DND-41 (cell line): ENCODE data around the gene HNRNPA2B1.

ENCODE experiments used
- ATAC-seq: fragments of 200-7000 bp; cut with Tn5 transposase; 3 replicates; pipeline ENCODE4 v1.9.1; 2021; ENCODE audit warnings: low read depth; ENCODE audit not compliant: insufficient read depth
- DNase-seq: peaks from one replicate; pipeline ENCODE4 v3.0.0-alpha.2; 2020
- H2AFZ ChIP-seq: 2 replicates; pipeline ENCODE4 v1.6.0; 2012; ENCODE audit warnings: low read depth, low read length
- H3K27ac ChIP-seq: 2 replicates; pipeline ENCODE4 v1.5.1; 2012; ENCODE audit warnings: low read length, inconsistent platforms
- H3K27me3 ChIP-seq: fragments of 200-600 bp; sonication (generic); 2 replicates; pipeline ENCODE4 v1.6.0; 2012; ENCODE audit warnings: low read length, mild to moderate bottlenecking, inconsistent platforms; ENCODE audit not compliant: insufficient read depth, poor library complexity
- H3K36me3 ChIP-seq: 2 replicates; pipeline ENCODE4 v1.5.1; 2012; ENCODE audit warnings: low read length, inconsistent platforms; ENCODE audit not compliant: insufficient read depth
- H3K4me1 ChIP-seq: 2 replicates; pipeline ENCODE4 v1.5.1; 2012; ENCODE audit warnings: mild to moderate bottlenecking, low read length; ENCODE audit not compliant: insufficient read depth
- H3K4me2 ChIP-seq: 2 replicates; pipeline ENCODE4 v1.6.0; 2012; ENCODE audit warnings: mild to moderate bottlenecking, moderate library complexity, low read length, inconsistent platforms; ENCODE audit not compliant: insufficient read depth
- H3K4me3 ChIP-seq, 2 experiments: fragments of 200-600 bp in 1 of 2; shearing (Covaris generic) in 1 of 2; 2 replicates each; pipeline ENCODE4 v1.5.1; 2012 to 2016; ENCODE audit warnings: inconsistent platforms in 2 of 2, low read length in 2 of 2, mild to moderate bottlenecking in 2 of 2, low read depth in 1 of 2, moderate library complexity in 1 of 2
- H3K79me2 ChIP-seq: 2 replicates; pipeline ENCODE4 v1.6.0; 2012; ENCODE audit warnings: low read length, inconsistent platforms; ENCODE audit not compliant: insufficient read depth
- H3K9ac ChIP-seq: 2 replicates; pipeline ENCODE4 v1.6.0; 2012; ENCODE audit warnings: low read depth, mild to moderate bottlenecking, inconsistent platforms, low read length, moderate library complexity
- H3K9me3 ChIP-seq: 2 replicates; pipeline ENCODE4 v1.5.1; 2012; ENCODE audit warnings: low read length, moderate library complexity, mild to moderate bottlenecking, inconsistent platforms; ENCODE audit not compliant: insufficient read depth, severe bottlenecking
- H4K20me1 ChIP-seq: 2 replicates; pipeline ENCODE4 v1.6.0; 2012; ENCODE audit warnings: low read length; ENCODE audit not compliant: insufficient read depth
- EZH2 ChIP-seq: IDR thresholded peaks from 3 replicates; pipeline ENCODE4 v1.6.1; 2012; ENCODE audit warnings: borderline replicate concordance, low read depth, mild to moderate bottlenecking, moderate library complexity, low read length, inconsistent platforms; ENCODE audit not compliant: severe bottlenecking
- TF ChIP-seq, protein P1 (sequence below): IDR thresholded peaks from 2 replicates; pipeline ENCODE4 v1.5.1; 2012; ENCODE audit warnings: borderline replicate concordance, low read length, moderate library complexity, mild to moderate bottlenecking; ENCODE audit not compliant: poor library complexity, severe bottlenecking; ENCODE audit errors: extremely low read depth

HNRNPA2B1 gene

DNA sequence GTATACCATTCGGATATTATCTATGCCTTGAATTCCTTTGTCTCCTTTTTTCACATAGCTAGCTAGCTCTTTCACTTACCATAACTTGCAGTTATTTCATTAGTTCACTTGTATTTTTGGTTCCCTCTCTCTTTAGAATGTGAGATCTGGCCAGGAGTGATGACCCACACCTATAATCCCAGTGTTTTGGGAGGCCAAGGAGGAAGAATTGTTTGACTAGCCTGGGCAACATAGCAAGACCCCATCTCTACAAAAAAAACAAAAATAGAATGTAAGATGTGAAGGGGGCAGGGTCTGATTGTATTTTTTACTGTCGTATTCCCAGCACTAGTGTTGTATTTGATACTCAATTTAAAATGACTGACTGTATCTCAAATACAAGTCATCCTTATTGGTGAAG, 28.9 kb downstream of the HNRNPA2B1 start:
- Histone ChIP-seq H3K36me3 (no peaks in the 10 kb centered on the region), H3K27me3 (no peaks in the 10 kb centered on the region), H3K27ac (no peak overlapping the region), H2AFZ (no peak overlapping the region), H3K4me2 (no peak overlapping the region), H4K20me1 (no peaks in the 10 kb centered on the region), H3K4me3 (no peak overlapping the region), H3K79me2 (no peaks in the 10 kb centered on the region), H3K9ac (no peak overlapping the region), H3K4me1 (no peaks in the 10 kb centered on the region), H3K9me3 (no peaks in the 10 kb centered on the region)
- DNase-seq (no peak), ATAC-seq (no peak)
- no peak for TF ChIP-seq EZH2
- TF ChIP-seq, protein P1, sequence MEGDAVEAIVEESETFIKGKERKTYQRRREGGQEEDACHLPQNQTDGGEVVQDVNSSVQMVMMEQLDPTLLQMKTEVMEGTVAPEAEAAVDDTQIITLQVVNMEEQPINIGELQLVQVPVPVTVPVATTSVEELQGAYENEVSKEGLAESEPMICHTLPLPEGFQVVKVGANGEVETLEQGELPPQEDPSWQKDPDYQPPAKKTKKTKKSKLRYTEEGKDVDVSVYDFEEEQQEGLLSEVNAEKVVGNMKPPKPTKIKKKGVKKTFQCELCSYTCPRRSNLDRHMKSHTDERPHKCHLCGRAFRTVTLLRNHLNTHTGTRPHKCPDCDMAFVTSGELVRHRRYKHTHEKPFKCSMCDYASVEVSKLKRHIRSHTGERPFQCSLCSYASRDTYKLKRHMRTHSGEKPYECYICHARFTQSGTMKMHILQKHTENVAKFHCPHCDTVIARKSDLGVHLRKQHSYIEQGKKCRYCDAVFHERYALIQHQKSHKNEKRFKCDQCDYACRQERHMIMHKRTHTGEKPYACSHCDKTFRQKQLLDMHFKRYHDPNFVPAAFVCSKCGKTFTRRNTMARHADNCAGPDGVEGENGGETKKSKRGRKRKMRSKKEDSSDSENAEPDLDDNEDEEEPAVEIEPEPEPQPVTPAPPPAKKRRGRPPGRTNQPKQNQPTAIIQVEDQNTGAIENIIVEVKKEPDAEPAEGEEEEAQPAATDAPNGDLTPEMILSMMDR = no peak

DNA sequence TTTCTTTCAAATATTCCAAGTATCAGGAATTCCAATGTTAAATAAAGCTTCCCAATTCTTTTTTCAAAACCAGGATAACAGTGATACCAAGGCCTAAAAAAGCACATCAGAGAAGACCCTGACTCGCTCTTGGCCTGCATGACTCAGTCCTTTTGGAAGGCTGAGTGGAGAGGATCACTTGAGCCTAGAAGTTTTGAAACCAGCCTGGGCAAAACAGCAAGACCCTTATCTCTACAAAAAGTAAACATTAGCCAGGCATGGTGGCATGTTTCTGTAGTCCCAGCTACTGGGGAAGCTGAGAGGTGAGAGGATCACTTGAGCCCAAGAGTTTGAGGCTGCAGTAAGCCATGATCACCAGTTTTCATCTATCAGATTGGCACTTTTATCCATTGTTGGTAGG, 29.9 kb downstream of the HNRNPA2B1 start:
- ATAC-seq (no peak), DNase-seq (no peak)
- Histone ChIP-seq H3K9ac (no peak overlapping the region), H3K4me2 (no peak overlapping the region), H2AFZ (no peak overlapping the region), H3K9me3 (no peaks in the 10 kb centered on the region), H4K20me1 (no peaks in the 10 kb centered on the region), H3K4me1 (no peaks in the 10 kb centered on the region), H3K79me2 (no peaks in the 10 kb centered on the region), H3K27ac (no peak overlapping the region), H3K4me3 (no peak overlapping the region), H3K27me3 (no peaks in the 10 kb centered on the region), H3K36me3 (no peaks in the 10 kb centered on the region)
- TF ChIP-seq, protein P1 = no peak
- no peak for TF ChIP-seq EZH2

DNA sequence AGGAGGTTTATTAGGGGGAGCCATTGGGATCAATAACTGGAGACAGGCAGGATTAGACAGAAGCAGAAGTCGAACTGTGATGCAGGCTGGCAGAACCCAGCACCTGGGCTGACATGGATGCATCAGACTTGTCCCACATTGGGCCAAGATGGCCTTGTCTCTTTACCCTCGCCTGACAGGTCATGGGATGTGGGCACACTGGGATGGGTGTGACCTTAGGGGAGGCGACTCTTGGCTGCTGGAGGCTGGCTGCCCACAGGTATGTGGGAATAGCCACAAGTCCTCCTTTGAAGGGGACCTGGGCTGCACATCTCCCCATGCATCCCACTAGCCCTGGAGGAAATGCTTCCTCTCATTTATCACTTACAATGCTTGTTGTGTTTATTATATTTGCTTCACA, 31.3 kb downstream of the HNRNPA2B1 start:
- no peaks in the 10 kb centered on the region for H3K79me2 ChIP-seq
- no peak for DNase-seq
- H3K27me3 ChIP-seq = no peaks in the 10 kb centered on the region
- H3K9ac ChIP-seq = no peak overlapping the region
- no peaks in the 10 kb centered on the region for H3K9me3 ChIP-seq
- H3K4me2 ChIP-seq = no peak overlapping the region
- no peaks in the 10 kb centered on the region for H3K4me1 ChIP-seq
- no peak overlapping the region for H3K27ac ChIP-seq
- H3K36me3 ChIP-seq = no peaks in the 10 kb centered on the region
- no peaks in the 10 kb centered on the region for H4K20me1 ChIP-seq
- no peak for ATAC-seq
- TF ChIP-seq, protein P1 = no peak
- TF ChIP-seq EZH2 = no peak
- H3K4me3 ChIP-seq = no peak overlapping the region
- H2AFZ ChIP-seq = no peak overlapping the region

DNA sequence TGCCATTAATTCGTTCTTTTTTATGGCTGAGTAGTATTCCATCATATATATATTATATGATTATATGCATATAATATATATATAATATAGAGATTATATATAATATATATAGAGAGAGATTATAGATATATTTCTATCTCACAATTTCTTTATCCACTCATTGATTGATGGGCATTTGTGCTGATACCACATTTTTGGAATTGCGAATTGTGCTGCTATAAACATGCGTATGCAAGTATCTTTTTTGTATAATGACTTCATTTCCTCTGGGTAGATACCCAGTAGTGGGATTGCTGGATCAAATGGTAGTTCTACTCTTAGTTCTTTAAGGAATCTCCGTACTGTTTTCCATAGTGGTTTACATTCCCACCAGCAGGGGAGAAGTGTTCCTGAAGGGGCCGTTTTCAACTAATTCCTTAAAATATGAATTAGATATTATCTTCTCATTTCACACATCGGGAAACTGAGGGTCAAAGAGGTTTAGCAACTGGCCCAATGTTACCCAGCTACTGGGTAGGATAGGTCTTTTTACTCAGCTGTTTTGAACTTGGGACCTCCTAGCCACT, 32.0 kb downstream of the HNRNPA2B1 start:
- Histone ChIP-seq H3K9ac (no peak overlapping the region), H3K27me3 (no peaks in the 10 kb centered on the region), H3K79me2 (no peaks in the 10 kb centered on the region), H2AFZ (no peak overlapping the region), H3K4me2 (no peak overlapping the region), H4K20me1 (no peaks in the 10 kb centered on the region), H3K9me3 (no peaks in the 10 kb centered on the region), H3K4me1 (no peaks in the 10 kb centered on the region), H3K36me3 (no peaks in the 10 kb centered on the region), H3K4me3 (no peak overlapping the region), H3K27ac (no peak overlapping the region)
- ATAC-seq = no peak
- no peak for DNase-seq
- TF ChIP-seq, protein P1 = no peak
- TF ChIP-seq EZH2 = no peak
